Stimulated activated CD4-positive, alpha-beta T cell treated with anti-CD3 and anti-CD28 coated beads, Interleukin-15, amount 100 ng/mL, for 24 hours (primary cell): Measurements from ENCODE around the gene SBF2.
A peak's percentile ranks its signal among the peaks of the same experiment; 100 is the strongest.
"Not testable (repeated sequence)": the region's sequence is repeated elsewhere in the genome, so short reads cannot be mapped to it uniquely, and the experiment has no call there.

ENCODE experiments used
- DNase-seq: peaks from one replicate; pipeline ENCODE4 v3.0.0-alpha.2; 2020

The SBF2 gene

GRCh38 chr11:9943386-9944110, 350.5 kb downstream of the SBF2 start:
- no peak for DNase-seq

GRCh38 chr11:9941991-9942390, 352.0 kb downstream of the SBF2 start:
- no peak for DNase-seq

GRCh38 chr11:9939150-9939549, 354.9 kb downstream of the SBF2 start:
- not testable (repeated sequence) for DNase-seq

GRCh38 chr11:9936754-9937153, 357.3 kb downstream of the SBF2 start:
- DNase-seq, result no peak

DNA sequence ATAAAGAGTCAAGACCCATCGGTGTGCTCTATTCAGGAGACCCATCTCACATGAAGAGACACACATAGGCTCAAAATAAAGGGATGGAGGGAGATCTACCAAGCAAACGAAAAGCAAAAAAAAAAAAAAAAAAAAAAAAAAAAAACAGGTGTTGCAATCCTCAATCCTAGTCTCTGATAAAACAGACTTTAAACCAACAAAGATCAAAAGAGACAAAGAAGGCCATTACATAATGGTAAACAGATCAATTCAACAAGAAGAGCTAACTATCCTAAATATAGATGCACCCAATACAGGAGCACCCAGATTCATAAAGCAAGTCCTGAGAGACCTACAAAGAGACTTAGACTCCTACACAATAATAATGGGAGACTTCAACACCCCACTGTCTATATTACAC, 361.2 kb downstream of the SBF2 start:
- DNase-seq, result not testable (repeated sequence)

DNA sequence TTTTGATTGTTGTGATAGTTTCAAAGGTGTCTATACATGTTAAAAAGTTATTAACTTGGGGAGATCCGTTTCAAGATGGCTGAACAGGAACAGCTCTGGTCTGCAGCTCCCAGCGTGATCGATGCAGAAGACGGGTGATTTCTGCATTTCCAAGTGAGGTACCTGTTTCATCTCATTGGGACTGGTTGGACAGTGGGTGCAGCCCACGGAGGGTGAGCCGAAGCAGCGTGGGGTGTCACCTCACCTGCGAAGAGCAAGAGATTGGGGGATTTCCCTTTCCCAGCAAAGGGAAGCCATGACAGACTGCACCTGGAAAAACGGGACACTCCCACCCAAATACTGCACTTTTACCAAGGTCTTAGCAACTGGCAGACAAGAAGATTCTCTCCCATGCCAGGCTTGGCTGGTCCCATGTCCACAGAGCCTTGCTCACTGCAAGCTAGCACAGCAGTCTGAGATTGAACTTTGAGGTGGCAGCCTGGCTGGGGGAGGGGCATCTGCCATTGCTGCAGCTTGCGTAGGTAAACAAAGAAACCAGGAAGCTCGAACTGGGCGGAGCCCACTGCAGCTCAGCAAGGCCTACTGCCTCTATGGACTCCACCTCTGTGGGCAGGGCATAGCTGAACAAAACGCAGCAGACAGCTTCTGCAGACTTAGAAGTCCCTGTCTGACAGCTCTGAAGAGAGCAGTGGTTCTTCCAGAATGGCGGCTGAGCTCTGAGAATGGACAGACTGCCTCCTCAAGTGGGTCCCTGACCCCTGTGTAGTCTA, 363.3 kb downstream of the SBF2 start:
- peak; percentile 5 for DNase-seq

- DNase-seq, result no peak
These were observed 366.3 kb downstream of the SBF2 start for GRCh38 chr11:9927670-9928069.

- no peak for DNase-seq
These were observed 370.7 kb downstream of the SBF2 start for GRCh38 chr11:9923280-9923679.

DNA sequence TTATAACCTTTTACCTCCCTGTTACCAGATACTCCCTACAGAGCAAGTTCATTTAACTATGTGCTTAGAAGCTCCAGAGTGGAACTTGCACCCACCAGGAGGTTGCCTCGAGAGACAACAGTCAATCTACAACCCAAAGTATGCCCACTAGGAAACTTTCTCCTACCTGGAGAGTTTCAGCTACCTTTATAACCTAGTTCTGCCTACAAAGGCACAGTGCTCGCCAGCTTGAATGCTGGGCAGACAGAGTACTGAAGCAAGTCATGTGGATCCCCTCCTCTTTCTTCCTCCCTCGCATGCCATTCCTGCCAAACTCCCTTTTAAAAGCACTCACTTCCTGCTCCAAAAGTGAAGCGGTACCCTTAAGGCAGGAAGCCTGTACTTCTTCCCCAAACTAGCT, 371.2 kb downstream of the SBF2 start:
- DNase-seq, result no peak

- no peak for DNase-seq
These were observed 377.5 kb downstream of the SBF2 start for GRCh38 chr11:9916480-9916879.

GRCh38 chr11:9914064-9914463, 380.0 kb downstream of the SBF2 start:
- DNase-seq, result no peak

DNA sequence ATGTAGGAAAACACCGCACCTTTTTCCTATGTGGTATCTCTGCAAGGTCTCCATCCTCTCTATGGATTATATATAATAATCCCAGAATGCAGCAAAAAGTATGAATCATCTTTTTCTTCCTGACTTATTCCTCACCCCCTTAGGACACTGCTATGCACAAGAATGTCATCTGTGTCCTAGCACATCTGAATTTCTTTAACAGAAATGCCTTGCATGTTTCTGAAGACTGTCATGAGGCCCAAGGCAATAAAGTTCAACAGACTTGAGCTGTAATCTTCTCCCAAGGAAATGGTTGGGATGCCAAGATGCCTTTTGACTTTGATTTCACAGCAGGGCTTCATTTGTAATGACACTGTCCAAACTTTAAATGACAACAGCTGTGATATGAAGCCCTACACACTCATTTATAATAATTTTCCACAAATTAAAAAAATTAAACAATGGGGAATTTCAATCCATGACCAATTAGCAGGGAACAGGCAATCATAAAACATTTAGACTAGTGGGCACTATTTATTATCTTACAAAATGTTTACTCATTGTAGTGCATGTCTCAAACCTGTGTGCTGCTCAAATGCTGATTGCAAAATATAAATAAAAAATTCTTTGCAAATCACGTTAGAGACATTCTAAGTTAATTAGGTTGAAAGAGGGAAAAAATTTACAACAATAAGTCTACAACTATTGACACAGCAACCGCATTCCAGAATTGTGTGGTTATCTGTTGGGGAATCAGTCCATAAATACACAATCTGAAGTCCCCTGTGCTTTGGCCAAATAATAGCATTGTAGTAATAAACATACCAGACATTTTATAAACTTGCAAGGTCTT, 387.8 kb downstream of the SBF2 start:
- DNase-seq, result no peak

DNA sequence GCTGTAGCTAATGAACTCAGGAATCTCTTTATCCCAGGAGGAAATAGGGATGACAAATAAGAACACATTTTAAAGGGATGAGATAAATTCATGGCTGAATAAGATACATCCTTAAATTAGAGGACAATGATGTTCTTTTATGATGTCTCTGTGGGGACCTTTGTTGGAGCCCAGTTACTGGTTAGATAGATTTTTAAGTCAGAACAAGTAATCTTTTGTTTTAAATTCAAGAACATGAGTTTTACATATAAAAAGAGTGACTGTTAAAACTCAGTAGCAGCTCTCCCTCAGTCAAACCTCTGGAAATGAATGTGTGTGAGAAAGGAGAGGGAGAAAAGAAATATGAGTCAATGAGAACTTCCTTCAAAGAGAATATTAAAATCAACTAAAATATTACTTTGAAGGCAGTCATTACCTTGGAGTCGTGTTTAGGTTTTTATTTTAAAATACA, 388.5 kb downstream of the SBF2 start:
- no peak for DNase-seq

GRCh38 chr11:9903579-9903978, 390.4 kb downstream of the SBF2 start:
- DNase-seq, result no peak

GRCh38 chr11:9901943-9902342, 392.1 kb downstream of the SBF2 start:
- DNase-seq, result no peak

DNA sequence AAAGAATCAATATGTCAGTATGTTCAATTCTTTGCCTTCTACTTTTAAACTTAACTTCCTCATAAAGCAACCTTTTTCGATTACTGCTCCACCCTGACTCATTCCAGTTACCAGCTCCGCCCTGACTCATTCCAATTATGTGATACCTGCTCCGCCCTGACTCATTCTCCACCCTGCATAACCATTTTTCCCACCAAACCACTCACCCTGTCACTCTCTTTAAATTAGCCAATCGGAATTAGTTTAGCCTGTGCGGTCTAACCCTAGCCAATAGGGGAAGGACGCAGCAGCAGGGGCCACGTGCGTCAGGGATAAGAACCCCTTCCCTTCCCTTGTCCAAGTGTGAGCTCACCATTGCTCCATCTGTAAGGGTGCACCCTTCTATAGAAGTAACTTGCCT, 393.8 kb downstream of the SBF2 start:
- DNase-seq, result not testable (repeated sequence)

GRCh38 chr11:9899676-9900075, 394.3 kb downstream of the SBF2 start:
- DNase-seq, result no peak

DNA sequence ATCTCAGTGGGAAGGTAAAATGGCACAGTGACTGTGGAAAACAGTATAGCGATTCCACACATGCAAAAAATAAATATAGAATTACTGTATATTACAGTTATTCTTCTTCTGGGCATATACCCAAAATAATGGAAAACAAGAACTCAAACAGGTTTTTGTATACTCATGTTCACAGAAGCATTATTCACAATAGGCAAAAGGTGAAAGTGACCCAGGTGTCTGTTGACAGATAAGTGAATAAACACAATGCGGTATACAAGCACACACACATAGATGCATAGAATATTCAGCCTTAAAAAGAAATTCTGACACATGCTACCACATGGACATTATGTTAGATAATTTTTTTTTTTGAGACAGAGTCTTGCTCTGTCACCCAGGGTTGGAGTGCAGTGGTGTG, 397.1 kb downstream of the SBF2 start:
- DNase-seq, result no peak

- no peak for DNase-seq
These were observed 399.0 kb downstream of the SBF2 start for GRCh38 chr11:9895006-9895405.

GRCh38 chr11:9893474-9893873, 400.5 kb downstream of the SBF2 start:
- no peak for DNase-seq

DNA sequence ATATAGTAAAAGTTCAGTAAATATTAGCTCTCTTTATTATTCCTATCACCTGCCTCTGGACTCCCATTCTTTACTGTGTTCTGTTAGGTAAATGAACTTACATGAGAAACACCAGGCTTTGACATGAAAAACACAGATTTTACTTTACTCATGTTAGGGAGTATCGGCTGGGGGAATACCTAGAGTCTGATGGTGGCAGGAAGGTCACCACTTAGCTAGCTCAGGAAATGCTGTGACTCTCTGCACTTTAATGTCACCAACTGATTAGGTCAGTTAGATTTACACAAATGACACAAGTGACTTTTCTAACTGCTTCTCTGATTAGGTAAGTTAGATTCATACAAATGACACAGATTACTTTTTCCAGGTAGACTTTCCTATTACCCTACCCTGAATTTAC, 405.1 kb downstream of the SBF2 start:
- DNase-seq, result no peak

- DNase-seq, result no peak
These were observed 406.5 kb downstream of the SBF2 start for GRCh38 chr11:9887472-9887871.

DNA sequence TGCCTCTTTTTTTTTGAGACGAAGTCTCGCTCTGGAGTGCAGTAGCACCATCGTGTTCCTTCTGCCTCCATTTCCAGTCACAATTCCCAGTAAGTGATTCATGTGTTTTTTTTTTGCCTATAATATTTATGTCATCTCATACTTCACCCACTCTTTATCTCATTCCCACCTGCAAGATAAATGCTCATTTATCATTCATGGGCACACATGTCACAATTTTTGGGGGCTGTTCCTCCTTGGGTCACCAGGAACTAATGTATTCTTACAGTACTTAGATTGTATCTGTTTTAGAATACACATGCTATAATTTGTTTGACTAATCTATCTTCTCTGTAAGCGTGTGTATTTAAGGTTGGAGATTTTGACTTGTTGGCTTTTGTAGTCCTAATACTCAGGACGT, 407.4 kb downstream of the SBF2 start:
- no peak for DNase-seq

GRCh38 chr11:9884601-9885000, 409.4 kb downstream of the SBF2 start:
- DNase-seq, result no peak
